ENCODE results near the gene DISP3.
A peak's percentile ranks its signal among the peaks of the same experiment; 100 is the strongest.

DISP3 gene, protein sequence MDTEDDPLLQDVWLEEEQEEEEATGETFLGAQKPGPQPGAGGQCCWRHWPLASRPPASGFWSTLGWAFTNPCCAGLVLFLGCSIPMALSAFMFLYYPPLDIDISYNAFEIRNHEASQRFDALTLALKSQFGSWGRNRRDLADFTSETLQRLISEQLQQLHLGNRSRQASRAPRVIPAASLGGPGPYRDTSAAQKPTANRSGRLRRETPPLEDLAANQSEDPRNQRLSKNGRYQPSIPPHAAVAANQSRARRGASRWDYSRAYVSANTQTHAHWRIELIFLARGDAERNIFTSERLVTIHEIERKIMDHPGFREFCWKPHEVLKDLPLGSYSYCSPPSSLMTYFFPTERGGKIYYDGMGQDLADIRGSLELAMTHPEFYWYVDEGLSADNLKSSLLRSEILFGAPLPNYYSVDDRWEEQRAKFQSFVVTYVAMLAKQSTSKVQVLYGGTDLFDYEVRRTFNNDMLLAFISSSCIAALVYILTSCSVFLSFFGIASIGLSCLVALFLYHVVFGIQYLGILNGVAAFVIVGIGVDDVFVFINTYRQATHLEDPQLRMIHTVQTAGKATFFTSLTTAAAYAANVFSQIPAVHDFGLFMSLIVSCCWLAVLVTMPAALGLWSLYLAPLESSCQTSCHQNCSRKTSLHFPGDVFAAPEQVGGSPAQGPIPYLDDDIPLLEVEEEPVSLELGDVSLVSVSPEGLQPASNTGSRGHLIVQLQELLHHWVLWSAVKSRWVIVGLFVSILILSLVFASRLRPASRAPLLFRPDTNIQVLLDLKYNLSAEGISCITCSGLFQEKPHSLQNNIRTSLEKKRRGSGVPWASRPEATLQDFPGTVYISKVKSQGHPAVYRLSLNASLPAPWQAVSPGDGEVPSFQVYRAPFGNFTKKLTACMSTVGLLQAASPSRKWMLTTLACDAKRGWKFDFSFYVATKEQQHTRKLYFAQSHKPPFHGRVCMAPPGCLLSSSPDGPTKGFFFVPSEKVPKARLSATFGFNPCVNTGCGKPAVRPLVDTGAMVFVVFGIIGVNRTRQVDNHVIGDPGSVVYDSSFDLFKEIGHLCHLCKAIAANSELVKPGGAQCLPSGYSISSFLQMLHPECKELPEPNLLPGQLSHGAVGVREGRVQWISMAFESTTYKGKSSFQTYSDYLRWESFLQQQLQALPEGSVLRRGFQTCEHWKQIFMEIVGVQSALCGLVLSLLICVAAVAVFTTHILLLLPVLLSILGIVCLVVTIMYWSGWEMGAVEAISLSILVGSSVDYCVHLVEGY (N-terminal part only)

DNA sequence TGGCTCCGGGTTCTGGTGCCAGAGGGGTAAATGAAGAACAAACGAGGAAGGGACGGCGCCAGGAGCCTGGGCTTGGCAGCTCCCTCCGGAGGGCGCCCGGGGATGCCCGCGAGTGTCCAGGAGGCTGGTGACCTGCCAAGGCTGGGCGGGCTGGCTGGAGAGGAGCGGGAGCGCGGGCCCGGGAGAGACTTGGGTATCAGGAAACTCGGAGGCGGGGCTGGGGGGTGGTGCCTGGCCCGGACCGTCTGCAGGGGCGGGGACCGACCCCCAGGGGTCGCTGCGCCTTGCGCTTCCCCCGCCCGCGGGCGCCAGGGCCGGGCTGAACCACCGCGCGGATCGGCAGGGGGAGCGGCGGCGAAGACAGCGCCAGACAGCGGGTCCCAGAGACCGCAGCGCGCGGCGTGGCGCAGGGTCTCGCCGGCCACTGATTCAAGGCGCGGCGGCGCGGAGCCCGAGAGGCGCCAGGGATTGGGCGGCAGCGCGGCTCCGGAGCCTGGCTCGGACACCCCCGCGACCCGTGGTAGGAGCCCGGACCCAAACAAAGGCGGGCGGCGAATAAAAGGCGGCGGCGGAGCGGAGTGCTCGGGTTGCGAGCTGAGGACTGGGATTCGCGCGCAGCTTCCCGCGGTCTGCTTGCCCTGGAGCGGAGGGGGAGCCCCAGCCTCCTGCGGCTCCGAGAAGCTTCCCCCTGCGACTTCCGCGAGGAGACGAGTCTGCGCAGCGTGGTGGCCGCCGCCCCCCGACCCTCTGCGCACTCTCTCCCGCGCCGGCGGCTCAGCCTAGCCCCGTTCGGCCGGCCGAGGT lies at the start of gene DISP3:
Gene DISP3 (plus strand): TSS at position 585 of the 804 bp plus-strand sequence. CDS start 21,838 bp downstream, outside the sequence.
- DNase-seq (ENCODE audit: low read depth) = peak; percentile 56
- no peak within 1 kb of the TSS for H3K4me3 ChIP-seq (ENCODE audit: low read depth, low read length)
- TF ChIP-seq, protein P1, sequence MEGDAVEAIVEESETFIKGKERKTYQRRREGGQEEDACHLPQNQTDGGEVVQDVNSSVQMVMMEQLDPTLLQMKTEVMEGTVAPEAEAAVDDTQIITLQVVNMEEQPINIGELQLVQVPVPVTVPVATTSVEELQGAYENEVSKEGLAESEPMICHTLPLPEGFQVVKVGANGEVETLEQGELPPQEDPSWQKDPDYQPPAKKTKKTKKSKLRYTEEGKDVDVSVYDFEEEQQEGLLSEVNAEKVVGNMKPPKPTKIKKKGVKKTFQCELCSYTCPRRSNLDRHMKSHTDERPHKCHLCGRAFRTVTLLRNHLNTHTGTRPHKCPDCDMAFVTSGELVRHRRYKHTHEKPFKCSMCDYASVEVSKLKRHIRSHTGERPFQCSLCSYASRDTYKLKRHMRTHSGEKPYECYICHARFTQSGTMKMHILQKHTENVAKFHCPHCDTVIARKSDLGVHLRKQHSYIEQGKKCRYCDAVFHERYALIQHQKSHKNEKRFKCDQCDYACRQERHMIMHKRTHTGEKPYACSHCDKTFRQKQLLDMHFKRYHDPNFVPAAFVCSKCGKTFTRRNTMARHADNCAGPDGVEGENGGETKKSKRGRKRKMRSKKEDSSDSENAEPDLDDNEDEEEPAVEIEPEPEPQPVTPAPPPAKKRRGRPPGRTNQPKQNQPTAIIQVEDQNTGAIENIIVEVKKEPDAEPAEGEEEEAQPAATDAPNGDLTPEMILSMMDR (IDR thresholded peaks at IDR 0.05; ENCODE audit: low read depth, low read length) = peak; percentile 32
- TF ChIP-seq POLR2A (IDR thresholded peaks at IDR 0.05; ENCODE audit: extremely low read depth, insufficient read length) = no peak
- TF ChIP-seq, protein P2, sequence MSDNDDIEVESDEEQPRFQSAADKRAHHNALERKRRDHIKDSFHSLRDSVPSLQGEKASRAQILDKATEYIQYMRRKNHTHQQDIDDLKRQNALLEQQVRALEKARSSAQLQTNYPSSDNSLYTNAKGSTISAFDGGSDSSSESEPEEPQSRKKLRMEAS (IDR thresholded peaks at IDR 0.05; ENCODE audit: low read depth, low read length) = no peak
- no peak for TF ChIP-seq MYC (IDR thresholded peaks at IDR 0.05; ENCODE audit: low read depth, low read length)

DNA sequence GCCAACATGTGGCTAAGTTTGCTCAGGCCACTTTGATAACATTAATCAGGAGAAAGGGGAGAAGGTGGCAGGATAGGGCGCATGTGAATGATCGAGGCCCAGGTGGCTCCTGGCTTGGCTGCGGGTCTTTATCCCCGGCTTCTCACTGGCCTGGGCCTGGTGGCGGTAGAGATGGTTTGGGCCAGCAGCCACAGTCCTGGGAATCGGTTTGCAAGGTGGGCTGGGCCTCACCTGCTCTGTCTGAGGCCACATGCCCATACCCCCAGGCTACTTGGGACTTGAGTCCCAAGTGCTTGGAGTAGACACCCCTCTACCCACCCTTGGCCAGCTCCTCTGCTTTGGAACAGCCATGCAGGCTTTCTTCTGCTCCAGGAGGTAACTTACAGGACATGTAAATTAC lies 49.7 kb upstream of the DISP3 start:
- no peak overlapping the region for H3K4me3 ChIP-seq (ENCODE audit: low read depth, low read length)

DNA sequence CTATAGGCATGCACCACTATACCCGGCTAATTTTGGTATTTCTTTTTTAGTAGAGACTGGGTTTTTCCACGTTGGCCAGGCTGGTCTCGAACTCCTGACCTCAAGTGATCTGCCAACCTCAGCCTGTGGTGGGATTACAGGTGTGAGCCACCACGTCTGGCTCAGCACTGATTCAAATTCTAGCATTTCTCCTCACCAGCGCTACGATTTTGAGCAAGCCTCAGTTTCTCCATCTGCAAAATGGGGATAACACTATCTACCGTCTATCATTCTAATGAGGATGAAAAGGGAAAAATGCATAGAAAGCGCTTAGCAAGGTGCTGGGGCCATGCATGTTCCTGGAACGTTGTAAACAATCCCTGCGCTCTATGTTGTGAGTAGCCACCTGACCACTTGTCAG lies 49.0 kb upstream of the DISP3 start:
- TF ChIP-seq POLR2A (IDR thresholded peaks at IDR 0.05; ENCODE audit: extremely low read depth, insufficient read length) = no peak
- TF ChIP-seq, protein P1 (IDR thresholded peaks at IDR 0.05; ENCODE audit: low read depth, low read length) = no peak
- TF ChIP-seq MYC (IDR thresholded peaks at IDR 0.05; ENCODE audit: low read depth, low read length) = no peak
- TF ChIP-seq, protein P2 (IDR thresholded peaks at IDR 0.05; ENCODE audit: low read depth, low read length) = no peak
- DNase-seq (ENCODE audit: low read depth) = no peak
- no peak overlapping the region for H3K4me3 ChIP-seq (ENCODE audit: low read depth, low read length)

More for the DNA sequence above, 49.7 kb upstream of the DISP3 start:
- TF ChIP-seq MYC (IDR thresholded peaks at IDR 0.05; ENCODE audit: low read depth, low read length) (no peak), POLR2A (IDR thresholded peaks at IDR 0.05; ENCODE audit: extremely low read depth, insufficient read length) (no peak)
- DNase-seq (ENCODE audit: low read depth) = no peak

DNA sequence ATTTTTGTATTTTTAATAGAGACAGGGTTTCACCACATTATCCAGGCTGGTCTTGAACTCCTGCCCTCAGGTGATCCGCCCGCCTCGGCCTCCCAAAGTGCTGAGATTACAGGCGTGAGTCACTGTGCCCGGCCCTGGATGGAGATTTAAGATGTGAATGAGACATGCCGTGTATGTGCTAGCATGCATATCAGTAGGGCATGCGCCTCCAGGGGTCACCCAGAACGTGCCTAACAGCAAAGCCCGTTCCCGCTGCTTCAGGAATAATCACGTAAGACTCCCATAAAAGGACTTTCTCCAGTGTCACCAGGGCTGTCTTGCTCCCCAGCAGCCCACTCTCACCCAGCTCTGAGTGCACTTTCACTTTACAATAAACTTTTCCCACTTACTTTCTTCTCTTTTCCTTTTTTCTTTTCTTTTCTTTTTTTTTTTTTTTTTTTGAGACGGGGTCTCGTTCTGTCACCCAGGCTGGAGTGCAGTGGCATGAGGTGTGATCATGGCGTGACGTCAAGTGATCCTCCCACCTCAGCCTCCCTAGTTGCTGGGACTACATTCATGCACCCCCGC lies 46.9 kb upstream of the DISP3 start:
- TF ChIP-seq, protein P2 (IDR thresholded peaks at IDR 0.05; ENCODE audit: low read depth, low read length) = no peak
- TF ChIP-seq MYC (IDR thresholded peaks at IDR 0.05; ENCODE audit: low read depth, low read length) = no peak
- TF ChIP-seq POLR2A (IDR thresholded peaks at IDR 0.05; ENCODE audit: extremely low read depth, insufficient read length) = no peak
- TF ChIP-seq, protein P1 (IDR thresholded peaks at IDR 0.05; ENCODE audit: low read depth, low read length) = no peak

DNA sequence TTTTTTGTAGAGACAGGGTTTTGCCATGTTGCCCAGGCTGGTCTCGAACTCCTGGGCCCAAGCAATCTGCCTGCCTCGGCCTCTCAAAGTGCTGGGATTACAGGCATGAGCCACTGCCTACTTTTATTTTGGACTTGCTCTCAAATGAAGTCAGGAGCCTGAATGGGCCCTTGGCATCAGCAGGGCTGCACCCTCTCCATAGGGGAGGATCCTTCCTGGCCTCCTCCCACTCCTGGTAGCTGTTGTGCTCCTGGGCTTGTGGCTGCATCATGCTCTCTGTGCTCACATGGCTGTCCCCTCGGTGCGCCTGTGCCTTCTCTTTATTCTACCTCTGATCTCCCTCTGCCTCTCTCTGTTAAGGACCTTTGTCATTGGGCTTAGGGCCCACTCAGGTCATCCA lies 46.4 kb upstream of the DISP3 start:
- TF ChIP-seq MYC (IDR thresholded peaks at IDR 0.05; ENCODE audit: low read depth, low read length) (no peak), POLR2A (IDR thresholded peaks at IDR 0.05; ENCODE audit: extremely low read depth, insufficient read length) (no peak)
- TF ChIP-seq, protein P2 (IDR thresholded peaks at IDR 0.05; ENCODE audit: low read depth, low read length) = no peak
- TF ChIP-seq, protein P1 (IDR thresholded peaks at IDR 0.05; ENCODE audit: low read depth, low read length) = no peak
- no peak for DNase-seq (ENCODE audit: low read depth)

More for the DNA sequence above, 46.9 kb upstream of the DISP3 start:
- no peak for DNase-seq (ENCODE audit: low read depth)
- H3K4me3 ChIP-seq (ENCODE audit: low read depth, low read length) = no peak overlapping the region

More for the DNA sequence above, 46.4 kb upstream of the DISP3 start:
- H3K4me3 ChIP-seq (ENCODE audit: low read depth, low read length) = no peak overlapping the region

All from NB4 (cell line).